Hematopoietic multipotent progenitor cell (in vitro differentiated cells): ENCODE results near the gene LRRD1. TPM values are rescaled to one million over a fixed set of nuclear protein-coding genes. Genes with fewer than 3 reads are reported as not detected.
"Not testable (repeated sequence)": the region's sequence is repeated elsewhere in the genome, so short reads cannot be mapped to it uniquely, and the experiment has no call there.

Source experiments
- DNase-seq, 3 donors: peaks; one replicate each; pipeline ENCODE4 v3.0.0-alpha.2; 2011 to 2015; ENCODE audit warnings: low read depth in 2 of 3, low spot score in 2 of 3
- total RNA-seq: library from RNA; depleted of rRNA; stranded (reverse); fragments of >200 nt; gene quantifications from one replicate; pipeline ENCODE4 v1.2.3, GENCODE V29; 2012

LRRD1 gene
- total RNA-seq, 1 donor: under 0.01 TPM

GRCh38 chr7:92142791-92143190 lies 36.2 kb downstream of the LRRD1 start:
- DNase-seq: not testable (repeated sequence)

GRCh38 chr7:92141161-92141560 lies 37.8 kb downstream of the LRRD1 start:
- no peak for DNase-seq

- DNase-seq: no peak
Measured at GRCh38 chr7:92137557-92137956, 41.4 kb downstream of the LRRD1 start.

GRCh38 chr7:92135052-92135889 lies 43.7 kb downstream of the LRRD1 start:
- DNase-seq: peak in 1 of 3 donors; percentile 47

- peak; percentile 87 to 97 (median 95) for DNase-seq
Measured at GRCh38 chr7:92134271-92135051, 44.5 kb downstream of the LRRD1 start, which contains the start of gene CYP51A1. TSS of gene CYP51A1 (minus strand) at chr7:92134477. CDS start at chr7:92134364, 113 bp downstream.

GRCh38 chr7:92133737-92134270 lies 45.1 kb downstream of the LRRD1 start:
- DNase-seq: peak; percentile 41 to 81 (median 73)

GRCh38 chr7:92133133-92133736 lies 45.7 kb downstream of the LRRD1 start:
- no peak for DNase-seq

GRCh38 chr7:92131764-92132330 lies 47.1 kb downstream of the LRRD1 start:
- DNase-seq: no peak

- no peak for DNase-seq
Measured at GRCh38 chr7:92131093-92131492, 47.8 kb downstream of the LRRD1 start.

- no peak for DNase-seq
Measured at GRCh38 chr7:92121681-92122080, 57.3 kb downstream of the LRRD1 start.

GRCh38 chr7:92119213-92119759 lies 59.7 kb downstream of the LRRD1 start:
- DNase-seq: no peak

- no peak for DNase-seq
Measured at GRCh38 chr7:92116949-92117348, 62.0 kb downstream of the LRRD1 start.

- DNase-seq: no peak
Measured at GRCh38 chr7:92115821-92116220, 63.1 kb downstream of the LRRD1 start.

- DNase-seq: no peak
Measured at GRCh38 chr7:92110857-92111256, 68.1 kb downstream of the LRRD1 start.

- DNase-seq: no peak
Measured at GRCh38 chr7:92108821-92109220, 70.1 kb downstream of the LRRD1 start.

- DNase-seq: not testable (repeated sequence)
Measured at GRCh38 chr7:92102862-92103261, 76.1 kb downstream of the LRRD1 start.

- DNase-seq: no peak
Measured at GRCh38 chr7:92100534-92100933, 78.4 kb downstream of the LRRD1 start.

- no peak for DNase-seq
Measured at GRCh38 chr7:92095380-92095779, 83.6 kb downstream of the LRRD1 start.
